Vagina (tissue), 2 donors: ENCODE data around the gene MYO1C. TPM values are rescaled to one million over a fixed set of nuclear protein-coding genes. Genes with fewer than 3 reads are reported as not detected.

Experiments used
- DNase-seq, 2 donors: peaks; one replicate each; pipeline ENCODE4 v3.0.0-alpha.2; 2017; ENCODE audit errors: extremely low spot score in 2 of 2
- H3K27ac ChIP-seq: fragments of 200-600 bp; sonication (generic); one replicate; pipeline ENCODE4 v1.5.1; 2019
- H3K27me3 ChIP-seq: fragments of 200-600 bp; sonication (generic); one replicate; pipeline ENCODE4 v1.5.1; 2019
- H3K36me3 ChIP-seq, 2 donors: fragments of 200-600 bp; sonication (generic); one replicate each; pipeline ENCODE4 v1.5.1; 2017 to 2019
- H3K4me1 ChIP-seq: fragments of 200-600 bp; sonication (generic); one replicate; pipeline ENCODE4 v1.5.1; 2019
- H3K4me3 ChIP-seq, 2 donors: fragments of 200-600 bp; sonication (generic); 1 replicate in 1 of 2; 2 replicates in 1 of 2; pipeline ENCODE4 v1.5.1; 2016 to 2019
- H3K9me3 ChIP-seq: fragments of 200-600 bp; sonication (generic); one replicate; pipeline ENCODE4 v1.5.1; 2019
- CTCF ChIP-seq, 3 experiments: fragments of 450-650 bp in 2 of 3; fragments of 200-600 bp in 1 of 3; sonication (generic) in 1 of 3; IDR thresholded peaks; one replicate each; pipeline ENCODE4 v1.5.1; 2017 to 2019; ENCODE audit warnings: antibody characterized with exemption in 3 of 3, mild to moderate bottlenecking in 2 of 3, moderate library complexity in 2 of 3
- POLR2A ChIP-seq, 2 donors: fragments of 450-650 bp; IDR thresholded peaks; one replicate each; pipeline ENCODE4 v1.6.1; 2017; ENCODE audit warnings: antibody characterized with exemption in 2 of 2, mild to moderate bottlenecking in 2 of 2, moderate library complexity in 2 of 2
- POLR2AphosphoS5 ChIP-seq, 2 donors: sonication (generic); formaldehyde crosslinking; IDR thresholded peaks; one replicate each; pipeline ENCODE4 v1.9.0; 2017; ENCODE audit warnings: antibody characterized with exemption in 2 of 2, mild to moderate bottlenecking in 2 of 2, low read depth in 1 of 2; ENCODE audit not compliant: insufficient read depth in 1 of 2
- intact Hi-C: fragments of 100-400 bp; cut with DNase I; formaldehyde crosslinking; loops from one replicate; pipeline ENCODE4 v1.15.1; 2023
- total RNA-seq: library from RNA; depleted of rRNA; stranded (reverse); fragments of >200 nt; gene quantifications from one replicate; pipeline ENCODE4 v1.2.3, GENCODE V29; 2016

The MYO1C gene
- total RNA-seq, 1 donor from 2014 or later: 118 TPM

- no peak for TF ChIP-seq POLR2AphosphoS5 (IDR thresholded peaks at IDR 0.05; ENCODE audit: insufficient read depth in 1 of 2, low read depth in 1 of 2)
- peak in 1 of 2 donors; percentile 6 for TF ChIP-seq POLR2A (IDR thresholded peaks at IDR 0.05)
- TF ChIP-seq CTCF (IDR thresholded peaks at IDR 0.05): no peak
- intact Hi-C loops: no loop called here
- no peaks in the 10 kb centered on the region for H3K9me3 ChIP-seq
- H3K27ac ChIP-seq: peak overlapping the region; percentile 98
- H3K36me3 ChIP-seq: peaks cover 0 to 4% of the 10 kb centered on the region in 2 donors
- H3K4me3 ChIP-seq: peak overlapping the region; percentile 74 to 88
- no peaks in the 10 kb centered on the region for H3K27me3 ChIP-seq
- H3K4me1 ChIP-seq: peaks cover 80% of the 10 kb centered on the region
- DNase-seq: peak in 1 of 2 donors; percentile 92
Observed at GRCh38 chr17:1491443-1492248, 840 bp downstream of the MYO1C start.

DNA sequence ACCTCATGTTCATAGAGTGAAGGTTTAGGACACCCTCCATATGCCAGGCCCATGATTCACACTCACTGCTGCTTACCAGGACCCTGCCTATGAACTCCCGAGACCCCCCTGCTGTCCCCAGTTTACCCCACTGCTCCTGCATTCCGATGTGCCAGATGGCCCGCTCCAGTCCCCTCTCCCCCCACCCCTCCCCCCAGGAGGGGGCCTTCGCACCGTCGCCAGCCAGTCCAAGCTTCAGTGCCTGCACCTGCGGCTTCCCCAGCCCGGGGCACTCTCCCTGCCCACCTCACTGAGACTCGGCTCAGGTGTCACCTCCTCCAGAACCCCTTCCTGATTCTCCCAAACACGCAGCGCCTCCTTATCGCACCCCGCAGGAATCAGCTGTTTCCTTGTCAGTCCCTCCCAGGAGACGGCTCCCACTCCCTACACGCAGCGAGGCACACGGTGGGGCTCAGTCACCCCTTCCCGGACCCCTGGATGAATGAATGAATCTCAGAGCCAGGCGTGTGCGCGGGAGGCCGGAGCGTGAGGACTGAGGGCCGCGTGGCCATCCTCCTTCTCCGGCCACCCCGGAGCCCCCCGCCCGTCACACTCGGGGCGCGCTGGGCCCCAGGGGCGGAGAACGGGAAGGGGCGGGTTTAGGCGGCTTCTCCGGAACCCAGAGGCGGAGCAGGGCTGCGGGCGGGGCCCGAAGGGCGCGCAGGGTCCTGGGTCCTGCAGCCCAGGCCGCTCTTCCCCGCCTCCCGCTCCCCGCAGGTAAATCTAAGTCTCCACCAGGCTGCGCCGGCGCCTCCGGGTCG, 1.6 kb downstream of the MYO1C start:
- H3K36me3 ChIP-seq: no peaks in the 10 kb centered on the region
- TF ChIP-seq POLR2AphosphoS5 (IDR thresholded peaks at IDR 0.05; ENCODE audit: insufficient read depth in 1 of 2, low read depth in 1 of 2): peak in 1 of 2 donors; percentile 89
- peak in 1 of 2 donors; percentile 65 for TF ChIP-seq POLR2A (IDR thresholded peaks at IDR 0.05)
- no peak for TF ChIP-seq CTCF (IDR thresholded peaks at IDR 0.05)
- H3K9me3 ChIP-seq: no peaks in the 10 kb centered on the region
- H3K27ac ChIP-seq: peak overlapping the region; percentile 98
- DNase-seq: no peak
- intact Hi-C loops: no loop called here
- H3K4me1 ChIP-seq: peaks cover 85% of the 10 kb centered on the region
- H3K27me3 ChIP-seq: no peaks in the 10 kb centered on the region
- H3K4me3 ChIP-seq: peak overlapping the region; percentile 74 to 88

DNA sequence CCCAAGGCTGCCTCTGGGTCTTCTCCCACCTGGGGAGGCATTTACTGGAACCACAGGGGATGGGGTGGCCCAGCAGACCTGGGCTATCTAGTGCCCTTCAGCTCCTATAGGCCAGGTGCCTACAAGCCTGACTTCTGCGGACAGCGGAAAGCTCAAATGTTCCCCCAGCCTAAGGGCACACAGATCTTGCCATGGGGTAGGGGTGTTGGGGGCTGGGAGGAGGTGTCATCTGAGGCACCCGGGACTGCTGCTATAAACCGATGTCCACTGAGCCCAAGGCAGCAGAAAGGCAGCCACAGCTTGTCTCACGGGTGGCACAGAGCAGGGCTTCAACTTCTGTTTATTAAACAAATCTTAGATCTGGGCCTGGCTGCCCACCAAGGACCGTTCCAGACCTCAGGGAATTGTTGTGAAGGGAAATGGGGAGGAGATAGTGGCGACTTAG, 3.6 kb downstream of the MYO1C start:
- TF ChIP-seq CTCF (IDR thresholded peaks at IDR 0.05) (no peak), POLR2AphosphoS5 (IDR thresholded peaks at IDR 0.05; ENCODE audit: insufficient read depth in 1 of 2, low read depth in 1 of 2) (no peak), POLR2A (IDR thresholded peaks at IDR 0.05) (no peak)
- peaks cover 78% of the 10 kb centered on the region for H3K4me1 ChIP-seq
- intact Hi-C loops: no loop called here
- peak overlapping the region in 1 of 2 donors; percentile 70 for H3K4me3 ChIP-seq
- H3K27me3 ChIP-seq: no peaks in the 10 kb centered on the region
- peak overlapping the region; percentile 98 for H3K27ac ChIP-seq
- peaks cover 0 to 4% of the 10 kb centered on the region in 2 donors for H3K36me3 ChIP-seq
- no peak for DNase-seq
- H3K9me3 ChIP-seq: no peaks in the 10 kb centered on the region

- intact Hi-C loops: loop anchor here (1.0 kb wide), 1 partner anchor 32 kb away; the partner anchor contains the start of gene CRK
- Histone ChIP-seq H3K27ac (peak overlapping the region; percentile 98), H3K9me3 (no peaks in the 10 kb centered on the region), H3K4me3 (peak overlapping the region; percentile 70 to 96), H3K36me3 (peaks cover 0 to 10% of the 10 kb centered on the region in 2 donors), H3K4me1 (peaks cover 78% of the 10 kb centered on the region), H3K27me3 (no peaks in the 10 kb centered on the region)
- DNase-seq: no peak
- TF ChIP-seq CTCF (IDR thresholded peaks at IDR 0.05) (no peak), POLR2AphosphoS5 (IDR thresholded peaks at IDR 0.05; ENCODE audit: insufficient read depth in 1 of 2, low read depth in 1 of 2) (peak in 1 of 2 donors; percentile 84), POLR2A (IDR thresholded peaks at IDR 0.05) (peak in 1 of 2 donors; percentile 53)
Observed at GRCh38 chr17:1487939-1488825, 4.3 kb downstream of the MYO1C start.
